Neural progenitor cell (in vitro differentiated cells): Measurements from ENCODE around the gene FADS6. TPM values are rescaled to one million over a fixed set of nuclear protein-coding genes. Genes with fewer than 3 reads are reported as not detected.
A peak's percentile ranks its signal among the peaks of the same experiment; 100 is the strongest.

Source experiments
- DNase-seq: peaks from one replicate; pipeline ENCODE4 v3.0.0-alpha.2; 2016; ENCODE audit warnings: low spot score
- H2AFZ ChIP-seq: fragments of 200-600 bp; sonication (generic); replicated peaks from 2 replicates; pipeline ENCODE4 v1.6.1; 2016; ENCODE audit warnings: antibody characterized with exemption
- H3F3A ChIP-seq: fragments of 200-600 bp; sonication (generic); 2 replicates; pipeline ENCODE4 v1.6.1; 2016; ENCODE audit warnings: antibody characterized with exemption, low read depth
- H3K27ac ChIP-seq: fragments of 200-600 bp; sonication (generic); 2 replicates; pipeline ENCODE4 v1.5.1; 2016; ENCODE audit warnings: mild to moderate bottlenecking
- H3K27me3 ChIP-seq: fragments of 200-600 bp; sonication (generic); 2 replicates; pipeline ENCODE4 v1.6.1; 2016; ENCODE audit warnings: mild to moderate bottlenecking, moderate library complexity
- H3K36me3 ChIP-seq: fragments of 200-600 bp; sonication (generic); 2 replicates; pipeline ENCODE4 v1.5.1; 2016
- H3K4me1 ChIP-seq: fragments of 200-600 bp; sonication (generic); 2 replicates; pipeline ENCODE4 v1.6.1; 2016; ENCODE audit warnings: mixed run types
- H3K4me2 ChIP-seq: fragments of 200-600 bp; sonication (generic); 2 replicates; pipeline ENCODE4 v1.6.1; 2016
- H3K4me3 ChIP-seq: fragments of 200-600 bp; sonication (generic); 2 replicates; pipeline ENCODE4 v1.5.1; 2016
- H3K79me2 ChIP-seq: fragments of 200-600 bp; sonication (generic); 2 replicates; pipeline ENCODE4 v1.6.1; 2016; ENCODE audit warnings: low read depth
- H3K9ac ChIP-seq: fragments of 200-600 bp; sonication (generic); 2 replicates; pipeline ENCODE4 v1.6.1; 2016
- H3K9me3 ChIP-seq: fragments of 200-600 bp; sonication (generic); 2 replicates; pipeline ENCODE4 v1.5.1; 2016; ENCODE audit warnings: low read depth
- H4K20me1 ChIP-seq: fragments of 200-600 bp; sonication (generic); 2 replicates; pipeline ENCODE4 v1.6.1; 2016; ENCODE audit warnings: low read depth
- H3K27ac Mint-ChIP-seq: 3 replicates; pipeline ENCODE4 v1.8.0; 2021; ENCODE audit warnings: mixed read lengths
- H3K27me3 Mint-ChIP-seq: 2 replicates; pipeline ENCODE4 v1.8.0; 2022; ENCODE audit warnings: low read depth, mild to moderate bottlenecking, inconsistent platforms, moderate library complexity, mixed read lengths; ENCODE audit not compliant: insufficient read depth
- H3K36me3 Mint-ChIP-seq: 3 replicates; pipeline ENCODE4 v1.8.0; 2021; ENCODE audit warnings: mixed read lengths
- H3K4me1 Mint-ChIP-seq: 3 replicates; pipeline ENCODE4 v1.8.0; 2021; ENCODE audit warnings: mixed read lengths
- H3K4me3 Mint-ChIP-seq: 3 replicates; pipeline ENCODE4 v1.8.0; 2021; ENCODE audit warnings: mild to moderate bottlenecking, moderate library complexity, mixed read lengths
- H3K9me3 Mint-ChIP-seq: 3 replicates; pipeline ENCODE4 v1.8.0; 2020; ENCODE audit warnings: mixed read lengths
- CTCF ChIP-seq: fragments of 200-600 bp; sonication (generic); IDR thresholded peaks from 2 replicates; pipeline ENCODE4 v1.5.1; 2017; ENCODE audit warnings: antibody characterized with exemption, mild to moderate bottlenecking
- EZH2 ChIP-seq: fragments of 200-600 bp; sonication (generic); IDR thresholded peaks from 2 replicates; pipeline ENCODE4 v1.6.1; 2017; ENCODE audit warnings: antibody characterized with exemption, mild to moderate bottlenecking, moderate library complexity
- EZH2phosphoT487 ChIP-seq: fragments of 200-600 bp; sonication (generic); IDR thresholded peaks from 2 replicates; pipeline ENCODE4 v1.6.1; 2017; ENCODE audit warnings: antibody characterized with exemption
- total RNA-seq: library from RNA; depleted of rRNA; stranded (reverse); fragments of >200 nt; gene quantifications from 2 replicates; pipeline ENCODE4 v1.2.3, GENCODE V29; 2015; ENCODE audit warnings: low replicate concordance

FADS6 gene
- total RNA-seq, 1 donor from 2014 or later, result 0.36 TPM

- Histone ChIP-seq H4K20me1 (peaks cover 6% of the 10 kb centered on the region), H3K27ac (no peak overlapping the region), H3K4me1 (peaks cover 9% of the 10 kb centered on the region), H3K4me2 (no peak overlapping the region), H3K36me3 (no peaks in the 10 kb centered on the region), H3K27me3 (no peaks in the 10 kb centered on the region), H3F3A (no peaks in the 10 kb centered on the region), H3K9me3 (no peaks in the 10 kb centered on the region), H3K4me3 (no peak overlapping the region), H2AFZ (no peak overlapping the region), H3K79me2 (no peaks in the 10 kb centered on the region), H3K9ac (no peak overlapping the region)
- Mint-ChIP-seq H3K36me3 (peaks cover 5% of the 10 kb centered on the region), H3K4me1 (peaks cover 22% of the 10 kb centered on the region), H3K4me3 (no peak overlapping the region), H3K27me3 (peaks cover 8% of the 10 kb centered on the region), H3K9me3 (no peaks in the 10 kb centered on the region), H3K27ac (no peak overlapping the region)
- DNase-seq, result no peak
- no peak for TF ChIP-seq EZH2phosphoT487
- TF ChIP-seq CTCF, result no peak
- no peak for TF ChIP-seq EZH2
Observed at GRCh38 chr17:74831444-74832146, 61.8 kb downstream of the FADS6 start.

GRCh38 chr17:74830861-74831260, 62.6 kb downstream of the FADS6 start:
- no peaks in the 10 kb centered on the region for H3F3A ChIP-seq
- no peaks in the 10 kb centered on the region for H3K36me3 ChIP-seq
- H3K27me3 Mint-ChIP-seq, result peaks cover 7% of the 10 kb centered on the region
- no peak overlapping the region for H3K4me2 ChIP-seq
- H4K20me1 ChIP-seq, result peaks cover 6% of the 10 kb centered on the region
- H3K79me2 ChIP-seq, result no peaks in the 10 kb centered on the region
- no peaks in the 10 kb centered on the region for H3K27me3 ChIP-seq
- peaks cover 9% of the 10 kb centered on the region for H3K4me1 ChIP-seq
- no peak overlapping the region for H3K4me3 Mint-ChIP-seq
- H3K36me3 Mint-ChIP-seq, result peaks cover 1% of the 10 kb centered on the region
- H2AFZ ChIP-seq, result no peak overlapping the region
- H3K27ac ChIP-seq, result no peak overlapping the region
- H3K9me3 ChIP-seq, result no peaks in the 10 kb centered on the region
- H3K27ac Mint-ChIP-seq, result no peak overlapping the region
- no peak overlapping the region for H3K4me3 ChIP-seq
- H3K9me3 Mint-ChIP-seq, result no peaks in the 10 kb centered on the region
- no peak overlapping the region for H3K9ac ChIP-seq
- TF ChIP-seq EZH2 (no peak), CTCF (no peak), EZH2phosphoT487 (no peak)
- H3K4me1 Mint-ChIP-seq, result peaks cover 26% of the 10 kb centered on the region
- DNase-seq, result no peak

GRCh38 chr17:74827800-74828199, 65.6 kb downstream of the FADS6 start:
- no peak overlapping the region for H2AFZ ChIP-seq
- H3F3A ChIP-seq, result no peaks in the 10 kb centered on the region
- H3K9me3 ChIP-seq, result no peaks in the 10 kb centered on the region
- H3K27ac ChIP-seq, result no peak overlapping the region
- no peak for TF ChIP-seq EZH2
- TF ChIP-seq EZH2phosphoT487, result no peak
- no peak for TF ChIP-seq CTCF
- no peaks in the 10 kb centered on the region for H3K4me1 ChIP-seq
- no peak overlapping the region for H3K4me2 ChIP-seq
- no peaks in the 10 kb centered on the region for H3K27me3 Mint-ChIP-seq
- no peak for DNase-seq
- no peaks in the 10 kb centered on the region for H3K36me3 ChIP-seq
- no peaks in the 10 kb centered on the region for H4K20me1 ChIP-seq
- no peaks in the 10 kb centered on the region for H3K9me3 Mint-ChIP-seq
- H3K27me3 ChIP-seq, result no peaks in the 10 kb centered on the region
- H3K4me3 ChIP-seq, result no peak overlapping the region
- H3K4me3 Mint-ChIP-seq, result no peak overlapping the region
- peak overlapping the region; percentile 63 for H3K27ac Mint-ChIP-seq
- H3K4me1 Mint-ChIP-seq, result peaks cover 23% of the 10 kb centered on the region
- H3K36me3 Mint-ChIP-seq, result no peaks in the 10 kb centered on the region
- no peaks in the 10 kb centered on the region for H3K79me2 ChIP-seq
- no peak overlapping the region for H3K9ac ChIP-seq

Other genes starting within 250 kb of the FADS6 start
- gene CD300LF, start 180.7 kb downstream of the FADS6 start, total RNA-seq, result not detected in 2 replicates
- gene RAB37, start 156.4 kb downstream of the FADS6 start, total RNA-seq, result 1.5 and 4.3 TPM in 2 replicates
- 27.1 and 63.8 TPM in 2 replicates for gene NHERF1, start 145.0 kb downstream of the FADS6 start, total RNA-seq
- 68.9 and 75.3 TPM in 2 replicates for gene NAT9, start 117.3 kb downstream of the FADS6 start, total RNA-seq
- gene GRIN2C, start 33.7 kb downstream of the FADS6 start, total RNA-seq, result 0.03 TPM in 1 of 2 replicates, not detected in the other
- 7.4 and 25.3 TPM in 2 replicates for gene FDXR, start 20.6 kb downstream of the FADS6 start, total RNA-seq
- 0.25 TPM in 1 of 2 replicates, not detected in the other for gene USH1G, start 29.6 kb upstream of the FADS6 start, total RNA-seq
- not detected in 2 replicates for gene OTOP2, start 30.6 kb upstream of the FADS6 start, total RNA-seq
- not detected in 2 replicates for gene OTOP3, start 42.3 kb upstream of the FADS6 start, total RNA-seq
- 3.5 and 5.0 TPM in 2 replicates for gene HID1, start 79.1 kb upstream of the FADS6 start, total RNA-seq
- 4.0 and 15.8 TPM in 2 replicates for gene CDR2L, start 94.0 kb upstream of the FADS6 start, total RNA-seq
- gene MRPL58, start 119.0 kb upstream of the FADS6 start, total RNA-seq, result 50.8 and 52.8 TPM in 2 replicates
- 209 and 268 TPM in 2 replicates for gene ATP5PD, start 153.3 kb upstream of the FADS6 start, total RNA-seq
- gene KCTD2, start 153.6 kb upstream of the FADS6 start, total RNA-seq, result 28.9 and 32.9 TPM in 2 replicates
- gene SLC16A5, start 194.3 kb upstream of the FADS6 start, total RNA-seq, result 3.4 and 19.9 TPM in 2 replicates
- 1.9 and 4.3 TPM in 2 replicates for gene ARMC7, start 216.3 kb upstream of the FADS6 start, total RNA-seq
- 45.8 and 117 TPM in 2 replicates for gene NT5C, start 238.1 kb upstream of the FADS6 start, total RNA-seq